ENCODE results near the gene CUX1. TPM values are rescaled to one million over a fixed set of nuclear protein-coding genes. Genes with fewer than 3 reads are reported as not detected.

Gene CUX1
- total RNA-seq, 1 donor from 2014 or later, result 50.6 TPM

DNA sequence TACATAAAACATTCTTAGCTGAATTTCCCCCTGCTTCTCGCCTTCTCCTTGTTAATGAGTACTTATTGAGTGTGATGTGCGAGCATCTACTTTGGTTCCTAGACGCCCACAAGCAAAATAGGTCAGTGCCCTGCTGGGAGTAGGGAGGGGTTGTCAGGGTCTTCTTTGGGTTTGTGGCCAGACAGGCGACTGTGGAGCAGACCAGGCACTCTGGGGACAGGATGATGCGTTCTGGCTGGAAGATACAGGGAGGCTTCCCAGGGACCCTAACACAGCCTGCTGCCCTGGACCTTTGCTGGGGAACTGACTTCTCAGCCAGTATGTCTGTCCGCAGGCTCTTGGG lies 227.2 kb downstream of the CUX1 start:
- H3K4me1 ChIP-seq (ENCODE audit: insufficient read depth, low read length), result peaks cover 34% of the 10 kb centered on the region
- TF ChIP-seq, protein P1, sequence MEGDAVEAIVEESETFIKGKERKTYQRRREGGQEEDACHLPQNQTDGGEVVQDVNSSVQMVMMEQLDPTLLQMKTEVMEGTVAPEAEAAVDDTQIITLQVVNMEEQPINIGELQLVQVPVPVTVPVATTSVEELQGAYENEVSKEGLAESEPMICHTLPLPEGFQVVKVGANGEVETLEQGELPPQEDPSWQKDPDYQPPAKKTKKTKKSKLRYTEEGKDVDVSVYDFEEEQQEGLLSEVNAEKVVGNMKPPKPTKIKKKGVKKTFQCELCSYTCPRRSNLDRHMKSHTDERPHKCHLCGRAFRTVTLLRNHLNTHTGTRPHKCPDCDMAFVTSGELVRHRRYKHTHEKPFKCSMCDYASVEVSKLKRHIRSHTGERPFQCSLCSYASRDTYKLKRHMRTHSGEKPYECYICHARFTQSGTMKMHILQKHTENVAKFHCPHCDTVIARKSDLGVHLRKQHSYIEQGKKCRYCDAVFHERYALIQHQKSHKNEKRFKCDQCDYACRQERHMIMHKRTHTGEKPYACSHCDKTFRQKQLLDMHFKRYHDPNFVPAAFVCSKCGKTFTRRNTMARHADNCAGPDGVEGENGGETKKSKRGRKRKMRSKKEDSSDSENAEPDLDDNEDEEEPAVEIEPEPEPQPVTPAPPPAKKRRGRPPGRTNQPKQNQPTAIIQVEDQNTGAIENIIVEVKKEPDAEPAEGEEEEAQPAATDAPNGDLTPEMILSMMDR (IDR thresholded peaks at IDR 0.05; ENCODE audit: insufficient read depth, low read depth, low read length), result no peak
- no peak for TF ChIP-seq EZH2 (IDR thresholded peaks at IDR 0.05; ENCODE audit: insufficient read depth, low read length)

DNA sequence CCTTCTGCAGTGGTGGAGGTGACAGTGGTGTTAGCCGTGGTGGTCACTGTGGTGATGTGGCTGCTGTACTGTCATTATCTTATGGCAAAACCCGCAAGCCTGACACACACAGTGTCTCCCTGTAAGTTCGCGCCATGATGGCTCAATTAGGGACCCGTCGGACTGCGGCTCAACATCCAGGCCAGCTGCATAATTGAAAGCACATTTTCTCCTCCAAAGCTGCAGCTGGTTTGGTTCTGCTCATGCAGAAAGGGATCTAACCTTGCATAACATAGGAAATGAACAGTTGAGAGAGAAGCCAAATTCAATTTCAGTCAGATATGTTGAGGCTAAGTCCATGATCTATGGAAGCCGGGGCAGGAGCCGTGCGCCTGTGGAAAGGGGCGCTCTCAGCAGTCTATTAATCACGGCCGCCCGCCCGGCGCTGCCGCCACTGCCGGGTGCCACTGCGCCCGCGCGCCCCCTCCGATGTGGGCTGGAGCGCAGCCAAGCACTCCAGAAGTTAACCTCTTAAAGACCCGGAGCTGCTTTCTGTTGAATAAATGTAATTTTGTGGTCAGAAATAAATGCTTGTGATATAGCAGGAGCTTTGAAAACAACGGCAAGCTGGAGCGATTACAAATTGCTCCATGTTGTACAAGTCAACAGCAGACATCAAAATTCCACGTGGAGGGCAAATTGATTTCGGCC lies 227.7 kb downstream of the CUX1 start:
- no peak overlapping the region for H3K9ac ChIP-seq (ENCODE audit: low read length)
- Mint-ChIP-seq H3K36me3 (ENCODE audit: low read depth, unreplicated experiment) (peaks cover 6% of the 10 kb centered on the region), H3K27me3 (ENCODE audit: low read depth, unreplicated experiment) (no peaks in the 10 kb centered on the region), H3K4me3 (ENCODE audit: unreplicated experiment) (no peak overlapping the region), H3K4me1 (ENCODE audit: low read depth, unreplicated experiment) (peaks cover 13% of the 10 kb centered on the region), H3K27ac (ENCODE audit: unreplicated experiment) (no peak overlapping the region), H3K9me3 (ENCODE audit: unreplicated experiment) (no peaks in the 10 kb centered on the region)
- DNase-seq (ENCODE audit: low read depth), result peak; percentile 87
- no peak overlapping the region for H3K27ac ChIP-seq (ENCODE audit: low read depth, low read length)
- H2AFZ ChIP-seq (ENCODE audit: low read depth, low read length), result no peak overlapping the region
- no peaks in the 10 kb centered on the region for H3K36me3 ChIP-seq (ENCODE audit: insufficient read depth, low read length)
- peaks cover 34% of the 10 kb centered on the region for H3K4me1 ChIP-seq (ENCODE audit: insufficient read depth, low read length)
- H4K20me1 ChIP-seq (ENCODE audit: insufficient read depth, low read length), result peaks cover 81% of the 10 kb centered on the region
- TF ChIP-seq, protein P1 (IDR thresholded peaks at IDR 0.05; ENCODE audit: insufficient read depth, low read depth, low read length), result no peak
- TF ChIP-seq EZH2 (IDR thresholded peaks at IDR 0.05; ENCODE audit: insufficient read depth, low read length), result no peak
- no peaks in the 10 kb centered on the region for H3K79me2 ChIP-seq (ENCODE audit: insufficient read depth, low read length)
- no peaks in the 10 kb centered on the region for H3K27me3 ChIP-seq (ENCODE audit: insufficient read depth, low read length)
- peak; percentile 17 for FAIRE-seq
- peak overlapping the region; percentile 72 for H3K4me2 ChIP-seq (ENCODE audit: low read length)
- H3K4me3 ChIP-seq (ENCODE audit: insufficient read depth, low read depth, low read length), result peak overlapping the region; percentile 9
- no peaks in the 10 kb centered on the region for H3K9me3 ChIP-seq (ENCODE audit: insufficient read depth, low read depth, low read length)

More for the DNA sequence above, 227.2 kb downstream of the CUX1 start:
- no peak overlapping the region for H3K4me3 Mint-ChIP-seq (ENCODE audit: unreplicated experiment)
- Histone ChIP-seq H3K27me3 (ENCODE audit: insufficient read depth, low read length) (no peaks in the 10 kb centered on the region), H3K9me3 (ENCODE audit: insufficient read depth, low read depth, low read length) (no peaks in the 10 kb centered on the region), H3K36me3 (ENCODE audit: insufficient read depth, low read length) (no peaks in the 10 kb centered on the region), H3K4me2 (ENCODE audit: low read length) (peak overlapping the region; percentile 72), H3K4me3 (ENCODE audit: insufficient read depth, low read depth, low read length) (no peak overlapping the region), H3K79me2 (ENCODE audit: insufficient read depth, low read length) (no peaks in the 10 kb centered on the region), H3K9ac (ENCODE audit: low read length) (no peak overlapping the region), H3K27ac (ENCODE audit: low read depth, low read length) (no peak overlapping the region), H2AFZ (ENCODE audit: low read depth, low read length) (no peak overlapping the region), H4K20me1 (ENCODE audit: insufficient read depth, low read length) (peaks cover 81% of the 10 kb centered on the region)
- peaks cover 8% of the 10 kb centered on the region for H3K36me3 Mint-ChIP-seq (ENCODE audit: low read depth, unreplicated experiment)
- H3K4me1 Mint-ChIP-seq (ENCODE audit: low read depth, unreplicated experiment), result peaks cover 13% of the 10 kb centered on the region
- H3K27me3 Mint-ChIP-seq (ENCODE audit: low read depth, unreplicated experiment), result no peaks in the 10 kb centered on the region
- no peak for DNase-seq (ENCODE audit: low read depth)
- H3K9me3 Mint-ChIP-seq (ENCODE audit: unreplicated experiment), result no peaks in the 10 kb centered on the region
- no peak overlapping the region for H3K27ac Mint-ChIP-seq (ENCODE audit: unreplicated experiment)
- no peak for FAIRE-seq

GRCh38 chr7:102045681-102046372 lies 228.4 kb downstream of the CUX1 start:
- peaks cover 6% of the 10 kb centered on the region for H3K36me3 Mint-ChIP-seq (ENCODE audit: low read depth, unreplicated experiment)
- peaks cover 79% of the 10 kb centered on the region for H4K20me1 ChIP-seq (ENCODE audit: insufficient read depth, low read length)
- FAIRE-seq, result no peak
- no peak overlapping the region for H3K4me3 Mint-ChIP-seq (ENCODE audit: unreplicated experiment)
- no peaks in the 10 kb centered on the region for H3K9me3 ChIP-seq (ENCODE audit: insufficient read depth, low read depth, low read length)
- DNase-seq (ENCODE audit: low read depth), result no peak
- H3K4me1 ChIP-seq (ENCODE audit: insufficient read depth, low read length), result peaks cover 34% of the 10 kb centered on the region
- no peak overlapping the region for H3K9ac ChIP-seq (ENCODE audit: low read length)
- no peaks in the 10 kb centered on the region for H3K36me3 ChIP-seq (ENCODE audit: insufficient read depth, low read length)
- peaks cover 13% of the 10 kb centered on the region for H3K4me1 Mint-ChIP-seq (ENCODE audit: low read depth, unreplicated experiment)
- H3K27ac ChIP-seq (ENCODE audit: low read depth, low read length), result no peak overlapping the region
- TF ChIP-seq, protein P1 (IDR thresholded peaks at IDR 0.05; ENCODE audit: insufficient read depth, low read depth, low read length), result no peak
- TF ChIP-seq EZH2 (IDR thresholded peaks at IDR 0.05; ENCODE audit: insufficient read depth, low read length), result no peak
- no peaks in the 10 kb centered on the region for H3K27me3 ChIP-seq (ENCODE audit: insufficient read depth, low read length)
- peak overlapping the region; percentile 9 for H3K4me3 ChIP-seq (ENCODE audit: insufficient read depth, low read depth, low read length)
- H3K27me3 Mint-ChIP-seq (ENCODE audit: low read depth, unreplicated experiment), result no peaks in the 10 kb centered on the region
- no peak overlapping the region for H2AFZ ChIP-seq (ENCODE audit: low read depth, low read length)
- no peaks in the 10 kb centered on the region for H3K9me3 Mint-ChIP-seq (ENCODE audit: unreplicated experiment)
- H3K79me2 ChIP-seq (ENCODE audit: insufficient read depth, low read length), result no peaks in the 10 kb centered on the region
- H3K4me2 ChIP-seq (ENCODE audit: low read length), result peak overlapping the region; percentile 72
- H3K27ac Mint-ChIP-seq (ENCODE audit: unreplicated experiment), result no peak overlapping the region

All from astrocyte (in vitro differentiated cells and primary cell).